Calu3 (cell line): ENCODE results near the gene PTPN23. TPM values are rescaled to one million over a fixed set of nuclear protein-coding genes. Genes with fewer than 3 reads are reported as not detected.
A peak's percentile ranks its signal among the peaks of the same experiment; 100 is the strongest.

ENCODE experiments used
- BruUV-seq: library from RNA; stranded (reverse); fragments of 400-500 nt; replicated peaks from 2 replicates; lab custom pipeline; 2021; lab: Mats Ljungman, UMichigan
- CTCF ChIA-PET: fragments of 300-600 bp; sonication (Branson Sonifier 250); formaldehyde crosslinking; loops from one replicate; lab custom pipeline; 2022; ENCODE audit warnings: antibody characterized with exemption; lab: Charles Lee
- DNase-seq: peaks from one replicate; pipeline ENCODE4 v3.0.0; 2022
- H3K27ac Mint-ChIP-seq: one replicate; pipeline ENCODE4 v1.8.0; 2022; ENCODE audit warnings: mixed read lengths; ENCODE audit not compliant: unreplicated experiment
- H3K27me3 Mint-ChIP-seq: one replicate; pipeline ENCODE4 v1.8.0; 2022; ENCODE audit warnings: mixed read lengths; ENCODE audit not compliant: unreplicated experiment
- H3K36me3 Mint-ChIP-seq: one replicate; pipeline ENCODE4 v1.8.0; 2022; ENCODE audit warnings: mild to moderate bottlenecking, moderate library complexity, mixed read lengths; ENCODE audit not compliant: insufficient read depth, unreplicated experiment
- H3K4me1 Mint-ChIP-seq: one replicate; pipeline ENCODE4 v1.8.0; 2022; ENCODE audit warnings: mild to moderate bottlenecking, low read depth, mixed read lengths; ENCODE audit not compliant: unreplicated experiment
- H3K4me3 Mint-ChIP-seq: one replicate; pipeline ENCODE4 v1.8.0; 2022; ENCODE audit warnings: mild to moderate bottlenecking, low read depth, moderate library complexity, mixed read lengths; ENCODE audit not compliant: unreplicated experiment
- H3K9me3 Mint-ChIP-seq: one replicate; pipeline ENCODE4 v1.8.0; 2022; ENCODE audit warnings: low read depth, mixed read lengths; ENCODE audit not compliant: unreplicated experiment
- CTCF ChIP-seq: fragments of 200-600 bp; IDR thresholded peaks from one replicate; pipeline ENCODE4 v1.8.0; 2022; ENCODE audit warnings: antibody characterized with exemption; ENCODE audit not compliant: unreplicated experiment
- intact Hi-C: fragments of 100-400 bp; cut with micrococcal nuclease; formaldehyde crosslinking; loops from one replicate; pipeline ENCODE4 v1.10.0; 2022; ENCODE audit not compliant: unreplicated experiment
- total RNA-seq: library from RNA; stranded (reverse); gene quantifications from 2 replicates; pipeline ENCODE4 v1.2.3, GENCODE V29; 2022

Gene PTPN23
- total RNA-seq, 1 experiment from 2014 or later = 57.6 TPM

- no peaks in the 10 kb centered on the region for H3K27me3 Mint-ChIP-seq
- no peak for TF ChIP-seq CTCF
- peaks cover 44% of the 10 kb centered on the region for H3K4me1 Mint-ChIP-seq
- DNase-seq = no peak
- peak overlapping the region; percentile 99 for H3K27ac Mint-ChIP-seq
- intact Hi-C loops = no loop called here
- BruUV-seq = no TSS peak
- H3K9me3 Mint-ChIP-seq = no peaks in the 10 kb centered on the region
- H3K4me3 Mint-ChIP-seq = peak overlapping the region; percentile 95
- H3K36me3 Mint-ChIP-seq = peaks cover 47% of the 10 kb centered on the region
- CTCF ChIA-PET = no interaction called here
Measured at GRCh38 chr3:47379411-47379899, 1.4 kb upstream of the PTPN23 start.

GRCh38 chr3:47380026-47380600 lies 708 bp upstream of the PTPN23 start:
- intact Hi-C loops = no loop called here
- CTCF ChIA-PET = interaction anchor here (0.5 to 1.2 kb wide), 7 partner anchors 10 to 828 kb away, joined by 3 to 6 read pairs (median 4); no protein-coding TSS in a partner anchor

GRCh38 chr3:47381317-47382157 lies 716 bp downstream of the PTPN23 start:
- BruUV-seq = TSS peak; percentile 50
- TF ChIP-seq CTCF = no peak
- Mint-ChIP-seq H3K36me3 (peaks cover 47% of the 10 kb centered on the region), H3K9me3 (no peaks in the 10 kb centered on the region), H3K4me1 (peaks cover 57% of the 10 kb centered on the region), H3K27me3 (no peaks in the 10 kb centered on the region), H3K4me3 (peak overlapping the region; percentile 95), H3K27ac (peak overlapping the region; percentile 99)
- intact Hi-C loops = no loop called here
- DNase-seq = peak; percentile 80
- CTCF ChIA-PET = no interaction called here

More at GRCh38 chr3:47380026-47380600, 708 bp upstream of the PTPN23 start:
- peak overlapping the region; percentile 95 for H3K4me3 Mint-ChIP-seq
- TF ChIP-seq CTCF = no peak
- H3K9me3 Mint-ChIP-seq = no peaks in the 10 kb centered on the region
- peaks cover 44% of the 10 kb centered on the region for H3K4me1 Mint-ChIP-seq
- no TSS peak for BruUV-seq
- H3K36me3 Mint-ChIP-seq = peaks cover 47% of the 10 kb centered on the region
- DNase-seq = no peak
- peak overlapping the region; percentile 99 for H3K27ac Mint-ChIP-seq
- no peaks in the 10 kb centered on the region for H3K27me3 Mint-ChIP-seq

- CTCF ChIA-PET = no interaction called here
- H3K36me3 Mint-ChIP-seq = peaks cover 51% of the 10 kb centered on the region
Measured at GRCh38 chr3:47384425-47384824, 3.6 kb downstream of the PTPN23 start.

More at GRCh38 chr3:47384425-47384824, 3.6 kb downstream of the PTPN23 start:
- intact Hi-C loops = no loop called here
- no peak for DNase-seq
- no peak for TF ChIP-seq CTCF
- Mint-ChIP-seq H3K27ac (no peak overlapping the region), H3K4me3 (no peak overlapping the region), H3K4me1 (peaks cover 50% of the 10 kb centered on the region), H3K27me3 (no peaks in the 10 kb centered on the region), H3K9me3 (no peaks in the 10 kb centered on the region)
- BruUV-seq = no TSS peak
